Measurements from ENCODE around the gene SAMD14.

SAMD14 gene

GRCh38 chr17:50165867-50166517, 36.0 kb upstream of the SAMD14 start, which contains the start of gene SGCA:
Gene SGCA, plus strand, starts transcription at chr17:50166005. Its CDS starts 36 bp downstream, at chr17:50166041.
- peak within 1 kb of the TSS; percentile 50 for H3K4me3 ChIP-seq (ENCODE audit: low read depth, low read length)
- DNase-seq (ENCODE audit: low read depth) = no peak

GRCh38 chr17:50165466-50165865, 35.5 kb upstream of the SAMD14 start:
- DNase-seq (ENCODE audit: low read depth) = no peak
- no peak overlapping the region for H3K4me3 ChIP-seq (ENCODE audit: low read depth, low read length)

- H3K4me3 ChIP-seq (ENCODE audit: low read depth, low read length) = no peak overlapping the region
- no peak for DNase-seq (ENCODE audit: low read depth)
These were observed 35.1 kb upstream of the SAMD14 start for GRCh38 chr17:50165066-50165465.

GRCh38 chr17:50164697-50164988, 34.7 kb upstream of the SAMD14 start:
- H3K4me3 ChIP-seq (ENCODE audit: low read depth, low read length) = no peak overlapping the region
- DNase-seq (ENCODE audit: low read depth) = no peak

- no peak for DNase-seq (ENCODE audit: low read depth)
- H3K4me3 ChIP-seq (ENCODE audit: low read depth, low read length) = no peak overlapping the region
These were observed 34.1 kb upstream of the SAMD14 start for GRCh38 chr17:50163843-50164696.

- no peak for DNase-seq (ENCODE audit: low read depth)
- no peak overlapping the region for H3K4me3 ChIP-seq (ENCODE audit: low read depth, low read length)
These were observed 32.7 kb upstream of the SAMD14 start for GRCh38 chr17:50162466-50163254.

GRCh38 chr17:50161911-50162288, 31.9 kb upstream of the SAMD14 start:
- peak overlapping the region; percentile 66 for H3K4me3 ChIP-seq (ENCODE audit: low read depth, low read length)
- no peak for DNase-seq (ENCODE audit: low read depth)

- peak; percentile 68 for DNase-seq (ENCODE audit: low read depth)
- peak overlapping the region; percentile 66 for H3K4me3 ChIP-seq (ENCODE audit: low read depth, low read length)
These were observed 31.3 kb upstream of the SAMD14 start for GRCh38 chr17:50161023-50161910.

GRCh38 chr17:50157891-50158290, 27.9 kb upstream of the SAMD14 start:
- DNase-seq (ENCODE audit: low read depth) = no peak
- H3K4me3 ChIP-seq (ENCODE audit: low read depth, low read length) = no peak overlapping the region

GRCh38 chr17:50155115-50155819, 25.3 kb upstream of the SAMD14 start:
- DNase-seq (ENCODE audit: low read depth) = no peak
- H3K4me3 ChIP-seq (ENCODE audit: low read depth, low read length) = no peak overlapping the region

GRCh38 chr17:50154604-50155003, 24.6 kb upstream of the SAMD14 start:
- no peak for DNase-seq (ENCODE audit: low read depth)
- no peak overlapping the region for H3K4me3 ChIP-seq (ENCODE audit: low read depth, low read length)

- DNase-seq (ENCODE audit: low read depth) = no peak
- no peak overlapping the region for H3K4me3 ChIP-seq (ENCODE audit: low read depth, low read length)
These were observed 24.0 kb upstream of the SAMD14 start for GRCh38 chr17:50153650-50154575.

- no peak overlapping the region for H3K4me3 ChIP-seq (ENCODE audit: low read depth, low read length)
- no peak for DNase-seq (ENCODE audit: low read depth)
These were observed 22.8 kb upstream of the SAMD14 start for GRCh38 chr17:50152736-50153135.

- H3K4me3 ChIP-seq (ENCODE audit: low read depth, low read length) = peak overlapping the region; percentile 68
- no peak for DNase-seq (ENCODE audit: low read depth)
These were observed 22.1 kb upstream of the SAMD14 start for GRCh38 chr17:50151937-50152547.

GRCh38 chr17:50151041-50151936, 21.3 kb upstream of the SAMD14 start:
- DNase-seq (ENCODE audit: low read depth) = peak; percentile 67
- H3K4me3 ChIP-seq (ENCODE audit: low read depth, low read length) = peak overlapping the region; percentile 68

GRCh38 chr17:50150354-50151040, 20.5 kb upstream of the SAMD14 start, which contains the start of gene PPP1R9B:
Gene PPP1R9B, minus strand, starts transcription at chr17:50150677. Its CDS starts 164 bp downstream, at chr17:50150513.
- H3K4me3 ChIP-seq (ENCODE audit: low read depth, low read length) = peak within 1 kb of the TSS; percentile 68
- no peak for DNase-seq (ENCODE audit: low read depth)

Measured in skeletal muscle cell (primary cell).